Mesodermal cell (in vitro differentiated cells): Measurements from ENCODE around the gene NWD2.
"Not testable (repeated sequence)": the region's sequence is repeated elsewhere in the genome, so short reads cannot be mapped to it uniquely, and the experiment has no call there.

Source experiments
- H3K27ac ChIP-seq: 2 replicates; pipeline ENCODE4 v1.7.0; 2013; ENCODE audit warnings: mild to moderate bottlenecking, low read depth, low read length, moderate library complexity; ENCODE audit not compliant: severe bottlenecking
- H3K36me3 ChIP-seq: 2 replicates; pipeline ENCODE4 v1.7.1; 2013; ENCODE audit warnings: mild to moderate bottlenecking, low read length, moderate library complexity; ENCODE audit not compliant: control insufficient read depth, insufficient read depth
- H3K4me1 ChIP-seq: one replicate; pipeline ENCODE4 v1.7.1; 2013; ENCODE audit warnings: mild to moderate bottlenecking, low read length; ENCODE audit not compliant: insufficient read depth, control insufficient read depth, poor library complexity, severe bottlenecking
- H3K4me3 ChIP-seq: 2 replicates; pipeline ENCODE4 v1.7.0; 2013; ENCODE audit warnings: low read length, control low read depth, mild to moderate bottlenecking; ENCODE audit not compliant: insufficient read depth, poor library complexity, severe bottlenecking; ENCODE audit errors: extremely low read depth
- H3K9me3 ChIP-seq: 2 replicates; pipeline ENCODE4 v1.7.1; 2013; ENCODE audit warnings: mild to moderate bottlenecking, low read length, moderate library complexity; ENCODE audit not compliant: control insufficient read depth
- WGBS, 2 experiments: methylation state at CpG; one replicate each; pipeline ENCODE4 v1.1.5; 2013; ENCODE audit warnings: missing lambda C conversion rate in 2 of 2; ENCODE audit not compliant: insufficient coverage in 2 of 2; 5-methylcytosine and 5-hydroxymethylcytosine counted together

The NWD2 gene

DNA sequence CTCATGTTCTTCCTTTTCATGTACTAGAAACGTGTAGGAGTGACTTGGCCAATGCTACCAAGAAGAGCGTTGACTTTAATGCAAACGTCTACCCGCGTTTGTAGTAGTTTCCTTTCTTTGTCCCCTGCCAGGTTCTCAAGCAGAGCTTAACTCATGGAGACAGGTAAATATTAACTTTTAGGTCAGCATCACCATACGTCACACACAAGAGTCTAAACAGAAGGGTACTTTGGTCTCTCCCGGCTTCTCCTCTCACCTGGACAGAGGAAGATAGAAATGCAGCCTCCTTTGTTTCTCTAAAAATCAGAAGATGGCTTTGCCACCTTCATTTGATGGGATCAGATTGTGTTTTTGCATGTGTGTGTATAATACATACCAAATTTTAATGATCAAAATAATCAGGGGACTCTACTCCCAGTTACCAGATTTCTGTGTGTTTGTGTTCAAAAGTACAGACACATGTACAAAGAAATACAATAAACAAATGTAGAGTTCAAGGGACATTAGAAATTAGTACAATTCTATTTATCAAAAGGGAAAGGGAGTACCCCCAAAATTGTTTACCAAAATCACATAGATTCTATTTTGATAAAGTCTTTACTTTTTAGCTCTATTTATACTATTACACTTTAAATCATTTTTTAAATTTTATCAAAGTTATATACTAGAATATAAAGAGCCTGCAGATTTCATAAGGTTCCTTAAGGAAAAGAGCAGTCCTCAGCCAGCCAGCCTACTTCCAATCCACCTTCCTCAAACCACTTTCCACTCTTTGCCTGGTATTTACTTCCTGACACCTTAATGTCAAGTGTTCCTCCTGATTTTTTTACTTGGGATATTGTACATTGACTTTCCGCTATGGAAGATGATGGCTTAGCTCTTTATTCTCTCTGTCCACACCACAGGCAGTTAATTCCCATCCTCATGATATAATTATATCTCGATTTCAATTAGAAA, 246.1 kb downstream of the NWD2 start:
- 81 to 94% methylated on average over 4 to 5 of the region's 9 CpGs for WGBS, 2 experiments
- H3K4me3 ChIP-seq = no peak overlapping the region
- no peaks in the 10 kb centered on the region for H3K36me3 ChIP-seq
- no peak overlapping the region for H3K27ac ChIP-seq
- H3K4me1 ChIP-seq = no peaks in the 10 kb centered on the region
- H3K9me3 ChIP-seq = no peaks in the 10 kb centered on the region

DNA sequence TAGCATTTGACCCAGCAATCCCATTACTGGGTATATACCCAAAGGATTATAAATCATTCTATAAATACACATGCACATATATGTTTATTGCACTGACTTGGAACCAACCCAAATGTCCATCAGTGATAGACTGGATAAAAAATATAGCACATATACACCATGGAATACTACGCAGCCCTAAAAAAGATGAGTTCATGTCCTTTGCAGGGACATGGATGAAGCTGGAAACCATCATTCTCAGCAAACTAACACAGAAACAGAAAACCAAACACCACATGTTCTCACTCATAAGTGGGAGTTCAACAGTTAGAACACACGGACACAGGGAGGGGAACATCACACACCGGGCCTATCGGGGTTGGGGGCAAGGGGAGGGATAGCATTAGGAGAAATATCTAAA, 250.8 kb downstream of the NWD2 start:
- not testable (repeated sequence) for H3K27ac ChIP-seq, H3K4me3 ChIP-seq, H3K4me1 ChIP-seq, H3K9me3 ChIP-seq, H3K36me3 ChIP-seq
- WGBS, 2 experiments = no CpG with 5 or more reads among the region's 4 CpGs
